MV-4-11 (cell line): ENCODE results near the gene TRIM4.
"Not testable (repeated sequence)": the region's sequence is repeated elsewhere in the genome, so short reads cannot be mapped to it uniquely, and the experiment has no call there.

Source experiments
- DNase-seq: peaks from one replicate; lab custom pipeline; 2025; lab: John Stamatoyannopoulos, UW

The TRIM4 gene

DNA sequence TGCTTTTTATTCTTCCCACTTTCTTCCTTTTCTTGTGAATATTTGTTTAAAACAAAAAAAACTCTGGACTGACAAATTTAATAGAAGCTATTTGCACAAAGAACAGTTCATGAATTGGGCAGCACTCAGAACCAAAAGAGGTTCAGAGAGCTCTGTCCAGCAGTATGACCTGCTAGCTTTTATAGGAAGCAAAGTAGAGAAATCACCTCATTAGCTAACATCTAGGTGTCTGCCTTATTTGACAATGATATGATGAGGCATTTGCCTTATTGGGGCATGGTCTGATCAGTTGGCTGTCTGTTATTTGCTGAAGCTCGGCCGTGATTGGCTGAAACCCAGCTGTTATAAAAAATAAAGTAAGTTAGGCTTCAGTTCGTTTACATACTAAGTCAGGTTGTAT is 819 bp upstream of the TRIM4 start:
- DNase-seq, result peak; percentile 4

DNA sequence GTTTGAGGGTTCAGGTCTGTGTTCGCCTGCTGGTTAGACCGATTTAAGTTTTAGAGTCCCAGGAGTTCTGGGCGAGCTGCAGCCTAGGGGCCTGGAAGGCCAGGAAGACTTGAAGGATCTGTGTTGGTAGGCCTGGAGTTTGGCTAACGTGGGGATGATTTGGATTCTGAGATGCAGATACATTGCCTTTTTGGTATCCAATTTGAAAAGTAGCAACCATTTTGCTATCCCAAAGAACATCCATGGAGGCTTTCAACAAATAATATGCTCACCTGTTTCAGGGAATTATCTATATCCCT is 433 bp upstream of the TRIM4 start:
- no peak for DNase-seq

- no peak for DNase-seq
These were observed 8.4 kb downstream of the TRIM4 start for GRCh38 chr7:99910976-99911375.

- no peak for DNase-seq
These were observed 17.7 kb downstream of the TRIM4 start for GRCh38 chr7:99901581-99901980.

DNA sequence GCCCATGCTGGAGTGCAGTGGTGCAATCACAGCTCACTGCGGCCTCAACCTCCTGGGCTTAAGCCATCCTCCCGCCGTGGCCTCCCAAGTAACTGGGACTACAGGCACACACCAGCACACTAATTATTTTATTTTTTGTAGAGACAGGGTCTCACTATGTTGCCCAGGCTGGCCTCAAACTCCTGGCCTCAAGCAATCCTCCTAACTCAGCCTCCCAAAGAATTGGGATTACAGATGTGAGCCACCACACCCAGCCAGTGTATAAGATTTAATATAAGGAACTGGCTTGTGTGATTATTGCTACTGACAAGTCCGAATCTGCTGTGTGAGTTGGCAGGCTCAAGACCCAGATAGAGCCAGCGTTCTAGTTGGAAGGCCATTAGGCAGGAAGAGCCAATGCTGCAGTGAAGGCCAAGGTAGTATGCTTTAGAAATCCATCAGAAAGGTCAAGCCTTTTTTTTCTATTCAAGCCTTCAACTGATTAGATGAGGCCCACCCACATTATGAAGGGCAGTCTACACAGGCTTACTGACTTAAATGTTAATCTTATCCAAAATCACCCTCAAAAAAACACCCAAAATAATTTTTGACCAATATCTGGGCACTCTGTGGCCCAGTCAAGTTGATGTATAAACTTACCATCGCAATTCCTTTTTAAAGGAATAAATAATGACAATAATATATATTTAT is 19.4 kb downstream of the TRIM4 start:
- DNase-seq, result no peak

- DNase-seq, result no peak
These were observed 20.5 kb downstream of the TRIM4 start for GRCh38 chr7:99898836-99899235.

GRCh38 chr7:99898023-99898357 is 21.3 kb downstream of the TRIM4 start:
- DNase-seq, result no peak

- DNase-seq, result peak; percentile 26
These were observed 21.9 kb downstream of the TRIM4 start for GRCh38 chr7:99897322-99898022.

DNA sequence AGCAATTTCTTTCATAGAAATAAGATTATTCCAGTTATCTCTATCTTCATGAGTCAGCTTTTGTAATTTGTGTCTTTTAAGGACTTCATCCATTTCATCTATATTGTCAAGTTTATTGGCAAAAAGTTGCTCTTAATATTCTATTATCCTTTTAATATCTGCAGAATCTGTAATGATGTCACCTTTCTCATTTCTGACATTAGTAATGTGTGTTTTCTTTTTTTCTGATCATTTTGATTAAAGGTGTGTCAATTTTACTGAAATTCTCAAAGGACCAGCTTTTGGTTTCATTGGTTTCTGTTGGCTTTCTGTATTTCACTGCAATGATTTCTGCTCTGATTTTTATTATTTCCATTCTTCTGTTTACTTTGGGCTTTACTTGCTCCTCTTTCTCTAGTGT is 24.6 kb downstream of the TRIM4 start:
- no peak for DNase-seq

DNA sequence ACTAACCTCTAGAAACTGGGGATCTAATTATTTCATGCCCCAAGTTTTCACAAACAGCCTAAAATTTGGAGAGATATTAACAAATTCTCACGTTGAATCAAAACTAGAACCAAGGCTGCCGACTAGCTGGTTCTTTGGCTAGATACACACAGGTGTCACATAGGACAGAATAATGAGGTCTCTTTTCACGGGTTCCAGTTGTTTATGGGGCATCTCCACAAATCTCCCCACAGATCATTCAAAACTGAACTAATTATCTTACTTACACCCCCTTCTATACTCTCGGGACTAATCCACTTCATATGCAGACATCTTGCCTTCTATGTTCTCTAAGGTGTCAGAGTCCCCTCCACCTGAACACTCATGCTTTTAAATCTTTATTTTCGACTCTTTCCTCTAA is 26.1 kb downstream of the TRIM4 start:
- no peak for DNase-seq

DNA sequence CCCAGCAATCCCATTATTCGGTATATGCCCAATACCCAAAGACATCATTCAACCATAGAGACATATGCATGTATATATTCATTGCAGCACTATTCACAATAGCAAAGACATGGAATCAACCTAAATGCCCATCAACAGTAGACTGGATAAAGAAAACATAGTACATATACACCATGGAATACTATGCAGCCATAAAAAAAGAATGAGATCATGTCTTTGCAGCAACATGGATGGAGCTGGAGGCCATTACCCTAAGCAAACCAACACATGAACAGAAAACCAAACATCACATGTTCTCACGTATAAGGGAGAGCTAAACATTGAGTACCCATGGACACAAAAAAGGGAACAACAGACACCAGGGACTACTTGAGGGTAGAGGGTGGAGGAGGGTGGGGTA is 29.0 kb downstream of the TRIM4 start:
- not testable (repeated sequence) for DNase-seq

GRCh38 chr7:99888366-99888765 is 31.0 kb downstream of the TRIM4 start:
- DNase-seq, result not testable (repeated sequence)

DNA sequence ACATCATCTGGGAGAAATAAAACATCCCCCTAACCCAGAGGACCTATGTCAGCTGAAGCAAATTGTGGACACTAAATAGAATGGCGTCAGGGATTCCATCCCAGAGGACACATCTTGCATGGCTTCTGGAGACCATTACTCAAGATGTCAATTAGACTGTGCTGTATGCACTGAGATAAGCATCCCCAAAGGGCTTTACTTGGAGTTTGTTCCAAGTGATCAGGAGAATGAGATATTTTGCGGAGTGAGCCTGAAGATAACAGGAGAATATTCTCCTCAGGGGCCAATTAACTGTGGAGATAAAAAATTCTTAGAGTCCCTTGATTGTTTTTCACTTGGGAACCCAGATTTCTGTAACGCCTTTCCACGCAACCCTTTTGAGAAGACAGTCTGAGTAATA is 38.0 kb downstream of the TRIM4 start:
- DNase-seq, result no peak

DNA sequence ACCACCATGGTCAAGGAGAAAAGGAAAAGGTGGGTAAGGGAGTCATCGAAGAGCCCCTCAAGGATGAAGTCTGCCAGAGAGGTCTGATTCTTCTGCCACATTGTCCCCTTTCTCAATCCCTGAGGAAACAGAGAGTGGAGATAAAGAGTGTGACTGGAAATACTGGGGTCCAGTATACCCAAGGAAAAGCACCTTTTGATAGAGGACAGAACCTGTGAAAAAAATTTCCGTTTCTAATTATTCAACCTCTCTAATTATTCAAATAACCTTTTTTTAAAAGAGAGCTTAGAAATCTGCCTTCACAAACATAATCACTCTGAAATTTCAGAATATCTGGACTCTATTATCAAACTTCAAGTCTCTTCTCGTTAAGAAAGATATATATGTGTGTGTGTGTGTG is 42.4 kb downstream of the TRIM4 start, which contains the start of gene OR2AE1:
Gene OR2AE1 (minus strand): TSS at position 101 of the 400 bp plus-strand sequence. CDS start 0 bp downstream, at position 101.
- DNase-seq, result no peak

DNA sequence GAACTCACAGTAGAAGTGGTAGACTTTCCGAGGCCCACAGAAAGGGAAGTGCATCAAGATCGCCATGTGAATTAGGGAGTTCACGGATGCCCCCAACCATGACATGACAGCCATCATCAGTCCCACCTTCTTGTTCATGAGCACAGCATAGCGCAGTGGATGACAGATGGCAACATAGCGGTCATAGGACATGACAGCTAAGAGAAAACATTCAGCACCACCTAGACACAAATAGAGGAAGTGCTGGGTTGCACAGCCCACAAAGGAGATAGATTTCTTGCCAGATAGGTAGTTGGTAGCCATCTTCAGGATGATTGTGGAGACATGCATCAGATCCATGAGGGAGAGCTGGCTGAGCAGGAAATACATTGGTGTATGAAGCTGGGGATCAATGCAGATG is 42.8 kb downstream of the TRIM4 start:
- DNase-seq, result peak; percentile 83

DNA sequence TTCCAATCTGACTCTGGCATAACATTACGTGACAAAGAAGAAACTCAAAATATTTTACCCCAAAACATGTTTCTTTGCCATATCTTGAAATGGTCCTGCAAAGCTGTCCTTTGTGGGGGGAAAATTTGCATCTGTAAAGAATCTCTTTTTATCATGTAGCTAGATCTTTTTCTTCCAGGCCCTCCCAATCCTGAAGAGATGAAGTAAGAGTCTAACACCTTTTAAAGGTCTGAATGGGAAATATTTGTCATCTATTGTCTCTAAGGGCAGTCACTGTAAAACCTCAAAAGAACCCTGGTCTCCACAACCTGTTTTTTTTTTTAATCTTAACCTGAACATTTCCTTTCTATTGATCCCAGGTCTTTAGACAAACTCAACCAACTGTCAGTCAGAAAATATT is 51.1 kb downstream of the TRIM4 start:
- no peak for DNase-seq

DNA sequence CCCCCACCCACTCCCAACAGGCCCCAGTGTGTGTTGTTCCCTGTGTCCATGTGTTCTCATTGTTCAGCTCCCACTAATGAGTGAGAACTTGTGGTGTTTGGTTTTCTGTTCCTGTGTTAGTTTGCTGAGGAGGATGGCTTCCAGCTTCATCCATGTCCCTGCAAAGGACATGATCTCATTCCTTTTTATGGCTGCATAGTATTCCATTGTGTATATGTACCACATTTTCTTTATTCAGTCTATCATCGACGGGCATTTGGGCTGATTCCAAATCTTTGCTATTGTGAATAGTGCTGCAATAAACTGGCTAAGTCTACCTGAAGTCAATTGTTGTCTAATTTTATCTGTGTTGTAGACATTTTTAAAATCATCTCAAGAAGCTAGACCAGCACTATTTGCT is 51.9 kb downstream of the TRIM4 start:
- DNase-seq, result not testable (repeated sequence)

DNA sequence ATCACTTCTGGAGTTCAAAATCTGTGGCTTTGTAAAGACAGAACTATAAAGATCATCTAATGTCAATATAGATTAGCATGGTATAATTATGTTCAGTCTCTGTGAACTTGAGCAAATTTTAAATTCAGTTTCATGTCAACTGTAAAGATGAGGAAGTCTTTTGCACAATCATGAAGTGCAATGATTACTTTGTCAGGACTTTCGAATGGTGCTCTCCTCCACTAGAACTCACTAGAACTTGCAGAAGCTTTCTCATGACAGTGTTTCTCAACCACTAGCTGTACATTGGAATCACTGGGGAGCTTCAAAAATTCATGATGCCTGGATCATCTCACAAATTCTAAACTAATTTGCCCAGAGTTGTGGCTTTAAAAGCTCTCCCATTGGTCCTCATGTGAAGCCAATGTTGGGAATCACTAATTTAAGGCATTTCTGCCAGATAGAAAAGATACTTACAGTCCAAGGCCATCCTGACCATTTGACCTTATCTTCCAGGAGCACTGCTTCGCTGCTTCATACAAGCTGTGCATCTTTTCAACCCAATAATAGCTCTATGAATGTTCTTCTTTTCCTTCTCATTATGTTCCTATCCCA is 55.4 kb downstream of the TRIM4 start:
- peak; percentile 42 for DNase-seq

GRCh38 chr7:99860281-99861127 is 58.8 kb downstream of the TRIM4 start:
- DNase-seq, result no peak

DNA sequence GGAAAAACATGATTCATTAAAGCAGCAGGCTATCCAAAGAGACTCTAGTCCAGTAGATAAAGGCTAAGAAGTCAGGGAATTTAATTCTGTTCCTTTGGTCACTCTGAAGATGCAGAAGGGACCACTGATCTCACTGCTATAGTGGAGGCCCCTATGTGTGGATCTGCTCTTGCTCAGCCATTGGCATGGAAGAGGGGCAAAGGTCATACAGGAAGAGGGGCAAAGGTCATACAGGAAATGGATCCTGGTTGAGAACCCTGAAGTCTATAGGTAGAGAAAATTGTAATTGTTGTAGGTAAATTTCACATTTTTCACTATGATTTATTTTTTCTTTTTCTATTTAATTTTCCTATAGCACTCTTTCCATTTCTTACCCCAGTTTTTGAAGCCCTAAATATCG is 64.1 kb downstream of the TRIM4 start:
- DNase-seq, result no peak

- no peak for DNase-seq
These were observed 70.7 kb downstream of the TRIM4 start for GRCh38 chr7:99848420-99849216.

DNA sequence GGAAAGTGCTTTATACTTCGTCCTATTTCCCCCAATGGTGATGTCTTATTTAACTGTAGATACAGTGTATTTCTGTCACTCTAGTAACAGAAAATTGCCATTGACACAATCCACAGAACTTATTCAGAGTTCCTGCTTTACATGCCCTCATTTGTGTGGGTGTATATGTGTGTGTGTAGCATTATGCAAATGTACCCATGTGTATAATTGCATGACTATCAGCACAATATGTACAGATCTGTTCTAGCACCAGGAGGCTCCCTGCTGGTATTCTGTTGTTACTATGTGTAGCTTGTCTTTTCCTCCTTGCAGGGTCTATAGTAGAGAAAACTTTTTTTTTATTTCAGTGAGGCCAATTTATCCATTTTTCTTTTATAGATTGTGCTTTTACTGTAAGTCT is 75.0 kb downstream of the TRIM4 start:
- DNase-seq, result no peak
